ENCODE results near the gene EARS2.

- TF ChIP-seq CTCF (IDR thresholded peaks at IDR 0.05; ENCODE audit: low read length) (no peak), EZH2 (optimal IDR thresholded peaks at IDR 0.05; ENCODE audit: low read depth, low read length) (no peak), EZH2phosphoT487 (IDR thresholded peaks at IDR 0.05; ENCODE audit: low read length) (no peak)
Observed at GRCh38 chr16:23504076-23504452, 53.1 kb downstream of the EARS2 start.
